ENCODE results near the gene BMP6.

DNA sequence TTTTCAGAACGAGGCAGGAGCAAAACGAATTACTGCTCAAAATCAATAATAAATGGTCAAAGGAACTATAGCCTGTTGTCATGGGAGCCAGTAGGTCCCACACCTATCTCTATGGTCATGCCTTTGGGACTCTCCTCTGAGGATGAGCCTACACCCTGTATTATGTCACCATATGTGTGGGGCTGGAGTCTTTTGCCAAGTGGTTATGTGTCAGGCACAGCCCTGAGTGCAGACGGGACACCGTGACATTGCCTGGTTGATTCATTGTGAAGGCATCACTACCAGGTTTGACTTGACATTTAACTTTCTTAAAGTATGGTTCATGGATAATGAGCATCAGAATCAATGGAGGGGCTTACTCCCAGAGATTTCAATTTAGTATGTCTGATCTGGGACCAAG lies 23.6 kb downstream of the BMP6 start:
- TF ChIP-seq SIN3A (IDR thresholded peaks at IDR 0.05; ENCODE audit: borderline replicate concordance, insufficient read depth, low read depth, low read length) (no peak), POLR2AphosphoS5 (IDR thresholded peaks at IDR 0.05; ENCODE audit: low read depth, low read length) (no peak)
- TF ChIP-seq, protein P1, sequence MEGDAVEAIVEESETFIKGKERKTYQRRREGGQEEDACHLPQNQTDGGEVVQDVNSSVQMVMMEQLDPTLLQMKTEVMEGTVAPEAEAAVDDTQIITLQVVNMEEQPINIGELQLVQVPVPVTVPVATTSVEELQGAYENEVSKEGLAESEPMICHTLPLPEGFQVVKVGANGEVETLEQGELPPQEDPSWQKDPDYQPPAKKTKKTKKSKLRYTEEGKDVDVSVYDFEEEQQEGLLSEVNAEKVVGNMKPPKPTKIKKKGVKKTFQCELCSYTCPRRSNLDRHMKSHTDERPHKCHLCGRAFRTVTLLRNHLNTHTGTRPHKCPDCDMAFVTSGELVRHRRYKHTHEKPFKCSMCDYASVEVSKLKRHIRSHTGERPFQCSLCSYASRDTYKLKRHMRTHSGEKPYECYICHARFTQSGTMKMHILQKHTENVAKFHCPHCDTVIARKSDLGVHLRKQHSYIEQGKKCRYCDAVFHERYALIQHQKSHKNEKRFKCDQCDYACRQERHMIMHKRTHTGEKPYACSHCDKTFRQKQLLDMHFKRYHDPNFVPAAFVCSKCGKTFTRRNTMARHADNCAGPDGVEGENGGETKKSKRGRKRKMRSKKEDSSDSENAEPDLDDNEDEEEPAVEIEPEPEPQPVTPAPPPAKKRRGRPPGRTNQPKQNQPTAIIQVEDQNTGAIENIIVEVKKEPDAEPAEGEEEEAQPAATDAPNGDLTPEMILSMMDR (IDR thresholded peaks at IDR 0.05): no peak
- TF ChIP-seq, protein P2, sequence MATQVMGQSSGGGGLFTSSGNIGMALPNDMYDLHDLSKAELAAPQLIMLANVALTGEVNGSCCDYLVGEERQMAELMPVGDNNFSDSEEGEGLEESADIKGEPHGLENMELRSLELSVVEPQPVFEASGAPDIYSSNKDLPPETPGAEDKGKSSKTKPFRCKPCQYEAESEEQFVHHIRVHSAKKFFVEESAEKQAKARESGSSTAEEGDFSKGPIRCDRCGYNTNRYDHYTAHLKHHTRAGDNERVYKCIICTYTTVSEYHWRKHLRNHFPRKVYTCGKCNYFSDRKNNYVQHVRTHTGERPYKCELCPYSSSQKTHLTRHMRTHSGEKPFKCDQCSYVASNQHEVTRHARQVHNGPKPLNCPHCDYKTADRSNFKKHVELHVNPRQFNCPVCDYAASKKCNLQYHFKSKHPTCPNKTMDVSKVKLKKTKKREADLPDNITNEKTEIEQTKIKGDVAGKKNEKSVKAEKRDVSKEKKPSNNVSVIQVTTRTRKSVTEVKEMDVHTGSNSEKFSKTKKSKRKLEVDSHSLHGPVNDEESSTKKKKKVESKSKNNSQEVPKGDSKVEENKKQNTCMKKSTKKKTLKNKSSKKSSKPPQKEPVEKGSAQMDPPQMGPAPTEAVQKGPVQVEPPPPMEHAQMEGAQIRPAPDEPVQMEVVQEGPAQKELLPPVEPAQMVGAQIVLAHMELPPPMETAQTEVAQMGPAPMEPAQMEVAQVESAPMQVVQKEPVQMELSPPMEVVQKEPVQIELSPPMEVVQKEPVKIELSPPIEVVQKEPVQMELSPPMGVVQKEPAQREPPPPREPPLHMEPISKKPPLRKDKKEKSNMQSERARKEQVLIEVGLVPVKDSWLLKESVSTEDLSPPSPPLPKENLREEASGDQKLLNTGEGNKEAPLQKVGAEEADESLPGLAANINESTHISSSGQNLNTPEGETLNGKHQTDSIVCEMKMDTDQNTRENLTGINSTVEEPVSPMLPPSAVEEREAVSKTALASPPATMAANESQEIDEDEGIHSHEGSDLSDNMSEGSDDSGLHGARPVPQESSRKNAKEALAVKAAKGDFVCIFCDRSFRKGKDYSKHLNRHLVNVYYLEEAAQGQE (IDR thresholded peaks at IDR 0.05; ENCODE audit: insufficient read depth in 1 of 2, low read depth in 2 of 2, low read length in 1 of 2): no peak
